Activated B cell treated with CpG ODN at 0.5 μM for 24 hours (primary cell): ENCODE results near the gene CLCN1. TPM values are rescaled to one million over a fixed set of nuclear protein-coding genes. Genes with fewer than 3 reads are reported as not detected.

ENCODE experiments used
- ATAC-seq: fragments of 200-7000 bp; cut with Tn5 transposase; one replicate; pipeline ENCODE4 v1.10.0; 2021; ENCODE audit warnings: low read depth, mild to moderate bottlenecking, moderate library complexity
- CTCF ChIA-PET: fragments of 350-600 bp; sonication (Branson Sonifier 250); formaldehyde crosslinking; loops from one replicate; lab custom pipeline; 2021; ENCODE audit warnings: antibody characterized with exemption; lab: Charles Lee
- POLR2A ChIA-PET: fragments of 350-600 bp; sonication (Branson Sonifier 250); formaldehyde crosslinking; loops from one replicate; lab custom pipeline; 2021; ENCODE audit warnings: antibody characterized with exemption; lab: Charles Lee
- DNase-seq: peaks from one replicate; pipeline ENCODE4 v3.0.0; 2022
- H3K27ac Mint-ChIP-seq: one replicate; pipeline ENCODE4 v1.8.0; 2020; ENCODE audit warnings: mixed read lengths
- H3K27me3 Mint-ChIP-seq: one replicate; pipeline ENCODE4 v1.8.0; 2021; ENCODE audit warnings: mixed read lengths
- H3K36me3 Mint-ChIP-seq: one replicate; pipeline ENCODE4 v1.8.0; 2021; ENCODE audit warnings: low read depth, mixed read lengths
- H3K4me1 Mint-ChIP-seq: one replicate; pipeline ENCODE4 v1.8.0; 2021; ENCODE audit warnings: mixed read lengths
- H3K4me3 Mint-ChIP-seq: one replicate; pipeline ENCODE4 v1.8.0; 2020; ENCODE audit warnings: mild to moderate bottlenecking, mixed read lengths
- H3K9me3 Mint-ChIP-seq: one replicate; pipeline ENCODE4 v1.8.0; 2020; ENCODE audit warnings: mixed read lengths
- intact Hi-C: fragments of 100-400 bp; cut with micrococcal nuclease; formaldehyde crosslinking; loops from one replicate; pipeline ENCODE4 v1.15.1; 2024
- total RNA-seq: library from RNA; stranded (reverse); gene quantifications from 2 replicates; pipeline ENCODE4 v1.2.3, GENCODE V29; 2022
- TF ChIP-seq, protein P1 (sequence below): fragments of 200-600 bp; IDR thresholded peaks from one replicate; pipeline ENCODE4 v1.8.0; 2022; ENCODE audit warnings: antibody characterized with exemption, mild to moderate bottlenecking

CLCN1 gene
- total RNA-seq, 1 donor from 2014 or later: not detected

DNA sequence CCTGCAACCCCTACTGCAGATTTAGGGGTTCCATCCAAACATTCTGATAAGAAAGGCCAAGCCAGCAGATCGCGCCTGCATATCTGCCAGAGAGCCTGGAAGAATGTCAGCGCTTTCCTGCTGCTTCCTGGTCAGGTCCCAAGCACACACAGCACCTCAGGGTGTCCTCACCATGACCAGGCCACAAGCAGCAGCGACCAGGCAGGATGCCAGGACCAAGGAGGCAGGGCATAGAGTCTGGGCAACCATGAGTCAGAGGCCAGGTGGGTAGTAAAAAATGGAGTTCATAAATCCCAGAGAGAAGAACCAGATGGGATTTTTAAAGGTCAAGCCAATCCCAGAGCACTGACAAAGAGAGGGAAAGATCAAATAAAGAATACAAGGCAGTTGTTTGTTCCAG is 52.1 kb downstream of the CLCN1 start:
- no peak overlapping the region for H3K4me3 Mint-ChIP-seq
- ATAC-seq: no peak
- H3K27me3 Mint-ChIP-seq: peaks cover 40% of the 10 kb centered on the region
- H3K27ac Mint-ChIP-seq: no peak overlapping the region
- no peaks in the 10 kb centered on the region for H3K9me3 Mint-ChIP-seq
- ChIA-PET POLR2A (no interaction called here), CTCF (no interaction called here)
- DNase-seq: no peak
- intact Hi-C loops: no loop called here
- peaks cover 5% of the 10 kb centered on the region for H3K4me1 Mint-ChIP-seq
- TF ChIP-seq, protein P1, sequence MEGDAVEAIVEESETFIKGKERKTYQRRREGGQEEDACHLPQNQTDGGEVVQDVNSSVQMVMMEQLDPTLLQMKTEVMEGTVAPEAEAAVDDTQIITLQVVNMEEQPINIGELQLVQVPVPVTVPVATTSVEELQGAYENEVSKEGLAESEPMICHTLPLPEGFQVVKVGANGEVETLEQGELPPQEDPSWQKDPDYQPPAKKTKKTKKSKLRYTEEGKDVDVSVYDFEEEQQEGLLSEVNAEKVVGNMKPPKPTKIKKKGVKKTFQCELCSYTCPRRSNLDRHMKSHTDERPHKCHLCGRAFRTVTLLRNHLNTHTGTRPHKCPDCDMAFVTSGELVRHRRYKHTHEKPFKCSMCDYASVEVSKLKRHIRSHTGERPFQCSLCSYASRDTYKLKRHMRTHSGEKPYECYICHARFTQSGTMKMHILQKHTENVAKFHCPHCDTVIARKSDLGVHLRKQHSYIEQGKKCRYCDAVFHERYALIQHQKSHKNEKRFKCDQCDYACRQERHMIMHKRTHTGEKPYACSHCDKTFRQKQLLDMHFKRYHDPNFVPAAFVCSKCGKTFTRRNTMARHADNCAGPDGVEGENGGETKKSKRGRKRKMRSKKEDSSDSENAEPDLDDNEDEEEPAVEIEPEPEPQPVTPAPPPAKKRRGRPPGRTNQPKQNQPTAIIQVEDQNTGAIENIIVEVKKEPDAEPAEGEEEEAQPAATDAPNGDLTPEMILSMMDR: no peak
- H3K36me3 Mint-ChIP-seq: no peaks in the 10 kb centered on the region

DNA sequence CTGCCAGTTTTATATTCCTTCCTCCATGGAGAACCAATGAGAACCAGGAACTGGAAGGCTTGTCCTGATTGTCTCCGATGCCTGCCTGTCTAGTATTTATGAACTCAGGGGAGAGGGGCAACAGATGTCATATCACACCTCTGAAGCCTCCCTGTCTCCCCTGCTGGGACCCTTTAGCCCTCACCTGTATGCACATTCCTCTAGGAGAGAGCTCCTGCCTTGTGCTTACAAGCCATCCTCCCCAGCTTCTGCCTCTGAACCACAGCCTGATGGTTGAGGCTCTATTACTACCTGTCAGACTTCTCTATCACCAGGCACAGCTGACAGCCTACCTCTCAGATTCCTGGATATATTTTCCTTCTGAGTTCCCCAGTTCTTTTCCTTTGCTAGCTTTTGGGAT is 52.5 kb downstream of the CLCN1 start:
- CTCF ChIA-PET: interaction anchor here (0.9 kb wide), 1 partner anchor 128 kb away, joined by 3 read pairs; no protein-coding TSS in a partner anchor
- intact Hi-C loops: no loop called here
- no peaks in the 10 kb centered on the region for H3K36me3 Mint-ChIP-seq
- ATAC-seq (no peak), DNase-seq (no peak)
- no peak overlapping the region for H3K27ac Mint-ChIP-seq
- peaks cover under 1% of the 10 kb centered on the region for H3K4me1 Mint-ChIP-seq
- POLR2A ChIA-PET: interaction anchor here (0.5 kb wide), 1 partner anchor 10 kb away, joined by 3 read pairs; no protein-coding TSS in a partner anchor
- H3K4me3 Mint-ChIP-seq: no peak overlapping the region
- no peaks in the 10 kb centered on the region for H3K9me3 Mint-ChIP-seq
- TF ChIP-seq, protein P1: no peak
- peaks cover 36% of the 10 kb centered on the region for H3K27me3 Mint-ChIP-seq

DNA sequence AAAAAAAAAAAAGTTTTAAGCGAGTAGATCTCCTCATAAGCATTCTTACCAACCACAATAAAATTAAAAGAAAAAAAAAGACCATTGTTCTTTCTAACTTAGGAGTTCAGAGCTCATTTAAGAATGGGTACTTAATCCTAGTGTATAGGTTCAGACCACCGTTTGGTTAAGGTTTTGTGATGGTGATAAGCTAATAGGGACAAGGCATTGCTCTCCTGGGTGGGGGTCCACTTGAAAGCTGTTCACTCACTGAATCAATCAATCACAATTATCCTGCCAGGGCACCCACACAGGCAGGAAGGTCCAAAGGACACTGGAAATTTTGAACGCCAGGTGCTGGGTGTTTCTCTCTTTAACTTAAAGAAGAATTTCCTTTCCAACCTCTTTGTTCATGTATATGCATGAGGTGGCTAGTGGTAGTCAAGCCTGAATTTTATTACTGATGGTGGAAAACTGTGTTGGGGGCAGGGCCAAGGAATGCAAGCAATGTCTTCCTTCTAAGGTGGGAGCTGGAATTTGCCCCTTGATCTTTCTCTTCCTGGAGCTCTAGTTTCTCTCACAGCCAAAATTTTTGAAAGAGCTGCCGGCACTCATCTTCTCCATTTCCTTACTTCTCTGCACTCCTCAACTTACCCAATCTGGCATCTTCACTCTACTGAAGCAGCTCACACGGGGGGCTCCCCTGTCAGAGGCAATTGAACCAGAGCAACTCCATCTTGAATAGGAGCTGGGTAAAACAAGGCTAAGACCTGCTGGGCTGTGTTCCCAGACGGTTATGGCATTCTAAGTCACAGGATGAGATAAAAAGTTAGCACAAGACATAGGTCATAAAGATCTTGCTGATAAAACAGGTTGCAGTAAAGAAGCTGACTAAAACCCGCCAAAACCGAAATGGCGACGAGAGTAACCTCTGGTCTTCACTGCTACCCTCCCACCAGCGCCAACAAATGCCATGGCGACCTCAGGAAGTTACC is 54.1 kb downstream of the CLCN1 start:
- Mint-ChIP-seq H3K4me3 (no peak overlapping the region), H3K27ac (no peak overlapping the region), H3K9me3 (no peaks in the 10 kb centered on the region), H3K4me1 (peaks cover 12% of the 10 kb centered on the region), H3K27me3 (peaks cover 20% of the 10 kb centered on the region), H3K36me3 (no peaks in the 10 kb centered on the region)
- intact Hi-C loops: no loop called here
- TF ChIP-seq, protein P1: no peak
- DNase-seq (no peak), ATAC-seq (no peak)
- ChIA-PET POLR2A (interaction anchor here (0.6 kb wide), 1 partner anchor 527 kb away, joined by 3 read pairs; no protein-coding TSS in a partner anchor), CTCF (no interaction called here)

DNA sequence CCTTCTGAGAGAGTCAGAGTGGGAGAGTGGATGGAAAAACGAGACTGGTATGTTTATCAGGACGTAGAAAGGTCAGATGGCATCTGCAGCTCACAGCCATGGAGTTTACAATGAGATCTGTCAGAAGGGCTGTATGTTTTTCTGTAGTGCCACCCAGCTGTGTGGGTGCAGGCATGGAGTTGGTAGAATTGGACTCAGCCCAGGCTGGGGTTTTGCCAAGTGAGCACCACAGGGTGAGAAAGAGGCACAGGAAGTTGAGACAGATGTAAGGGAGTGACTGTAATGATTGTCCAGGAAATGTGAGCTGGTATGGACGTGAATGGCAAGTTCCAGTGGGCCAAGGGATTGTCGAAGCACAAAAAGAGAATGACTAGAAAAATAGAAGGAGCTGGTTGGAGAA is 56.2 kb downstream of the CLCN1 start:
- H3K36me3 Mint-ChIP-seq: no peaks in the 10 kb centered on the region
- DNase-seq (no peak), ATAC-seq (no peak)
- H3K9me3 Mint-ChIP-seq: no peaks in the 10 kb centered on the region
- peaks cover 6% of the 10 kb centered on the region for H3K27me3 Mint-ChIP-seq
- H3K4me1 Mint-ChIP-seq: peaks cover 27% of the 10 kb centered on the region
- no peak overlapping the region for H3K27ac Mint-ChIP-seq
- ChIA-PET CTCF (no interaction called here), POLR2A (no interaction called here)
- intact Hi-C loops: no loop called here
- TF ChIP-seq, protein P1: no peak
- no peak overlapping the region for H3K4me3 Mint-ChIP-seq

DNA sequence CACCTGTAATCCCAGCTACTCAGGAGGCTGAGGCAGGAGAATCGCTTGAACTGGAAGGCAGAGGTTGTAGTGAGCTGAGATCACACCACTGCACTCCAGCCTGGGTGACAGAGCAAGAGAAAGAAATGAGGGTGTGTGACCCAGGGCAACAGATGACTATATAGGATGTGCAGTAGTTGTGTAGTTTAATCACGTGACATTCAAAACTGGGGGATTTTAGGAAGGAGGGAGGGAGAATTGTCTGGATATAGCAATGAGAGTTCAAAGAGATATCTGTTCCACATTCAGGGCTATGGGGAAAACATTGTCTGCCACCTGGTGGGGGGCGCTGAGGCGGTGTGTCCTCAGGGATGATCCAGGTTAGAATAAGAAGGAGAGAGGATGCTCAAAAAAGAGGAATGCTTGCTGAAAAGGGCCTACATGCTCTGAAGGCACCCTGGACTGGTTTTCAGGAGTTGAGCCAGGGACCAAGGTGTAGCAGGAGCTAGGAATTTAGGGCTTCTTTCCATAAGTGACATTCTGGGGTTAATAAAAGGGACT is 57.4 kb downstream of the CLCN1 start:
- Mint-ChIP-seq H3K36me3 (no peaks in the 10 kb centered on the region), H3K27ac (no peak overlapping the region), H3K9me3 (no peaks in the 10 kb centered on the region), H3K4me3 (no peak overlapping the region), H3K27me3 (peaks cover 4% of the 10 kb centered on the region), H3K4me1 (peaks cover 27% of the 10 kb centered on the region)
- TF ChIP-seq, protein P1: no peak
- POLR2A ChIA-PET: no interaction called here
- intact Hi-C loops: no loop called here
- CTCF ChIA-PET: no interaction called here
- DNase-seq (no peak), ATAC-seq (no peak)
